Adipose tissue (tissue), 3 donors: ENCODE results near the gene PLK1. TPM values are rescaled to one million over a fixed set of nuclear protein-coding genes. Genes with fewer than 3 reads are reported as not detected.
"Not testable (repeated sequence)": the region's sequence is repeated elsewhere in the genome, so short reads cannot be mapped to it uniquely, and the experiment has no call there.

Experiments
- H3K27ac ChIP-seq: one replicate; pipeline ENCODE4 v1.5.1; 2013; ENCODE audit warnings: low read depth, low read length
- WGBS, 3 donors: extraction: QIAGEN DNeasy Blood & Tissue Kit; methylation state at CpG; one replicate each; pipeline ENCODE4 v1.1.7; 2013; 5-methylcytosine and 5-hydroxymethylcytosine counted together
- polyA plus RNA-seq, 3 donors: library from polyadenylated mRNA; stranded (reverse); fragments of 200-250 nt; gene quantifications; one replicate each; pipeline ENCODE4 v1.2.3, GENCODE V29; 2013
- donor health status: healthy with polysubstance abuse.
- donor health status: Bipolar disorder and iron deficiency.
- donor health status: healthy.

PLK1 gene
- 1 to 10 TPM in 2 of 3 donors, under 1 TPM in 1; 0.76 to 3.3 (median 1.2) TPM for polyA plus RNA-seq

DNA sequence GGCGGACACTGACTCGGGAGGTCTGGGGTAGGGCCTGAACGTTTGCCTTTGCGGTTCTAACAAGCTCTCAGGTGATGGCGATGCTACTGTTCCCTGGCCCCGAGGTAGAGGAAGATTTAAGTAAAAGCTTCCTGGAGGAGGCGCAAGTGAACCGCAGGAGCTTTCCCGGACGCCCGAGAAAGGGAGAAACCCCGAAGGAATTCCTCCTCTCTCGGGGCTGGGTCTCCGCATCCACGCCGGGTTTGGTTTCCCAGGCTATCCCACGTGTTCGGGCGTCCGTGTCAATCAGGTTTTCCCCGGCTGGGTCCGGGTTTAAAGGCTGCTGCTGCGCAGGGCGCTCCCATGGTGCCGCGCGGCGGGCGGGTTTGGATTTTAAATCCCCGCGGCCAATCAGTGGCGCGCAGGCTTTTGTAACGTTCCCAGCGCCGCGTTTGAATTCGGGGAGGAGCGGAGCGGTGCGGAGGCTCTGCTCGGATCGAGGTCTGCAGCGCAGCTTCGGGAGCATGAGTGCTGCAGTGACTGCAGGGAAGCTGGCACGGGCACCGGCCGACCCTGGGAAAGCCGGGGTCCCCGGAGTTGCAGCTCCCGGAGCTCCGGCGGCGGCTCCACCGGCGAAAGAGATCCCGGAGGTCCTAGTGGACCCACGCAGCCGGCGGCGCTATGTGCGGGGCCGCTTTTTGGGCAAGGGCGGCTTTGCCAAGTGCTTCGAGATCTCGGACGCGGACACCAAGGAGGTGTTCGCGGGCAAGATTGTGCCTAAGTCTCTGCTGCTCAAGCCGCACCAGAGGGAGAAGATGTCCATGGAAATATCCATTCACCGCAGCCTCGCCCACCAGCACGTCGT, at the start of gene PLK1:
Gene PLK1 (plus strand): TSS at position 460 of the 844 bp plus-strand sequence. CDS start 44 bp downstream, at position 504.
- WGBS, 3 donors: 1% methylated on average over 75 of the region's 75 CpGs
- H3K27ac ChIP-seq: no peak within 1 kb of the TSS

DNA sequence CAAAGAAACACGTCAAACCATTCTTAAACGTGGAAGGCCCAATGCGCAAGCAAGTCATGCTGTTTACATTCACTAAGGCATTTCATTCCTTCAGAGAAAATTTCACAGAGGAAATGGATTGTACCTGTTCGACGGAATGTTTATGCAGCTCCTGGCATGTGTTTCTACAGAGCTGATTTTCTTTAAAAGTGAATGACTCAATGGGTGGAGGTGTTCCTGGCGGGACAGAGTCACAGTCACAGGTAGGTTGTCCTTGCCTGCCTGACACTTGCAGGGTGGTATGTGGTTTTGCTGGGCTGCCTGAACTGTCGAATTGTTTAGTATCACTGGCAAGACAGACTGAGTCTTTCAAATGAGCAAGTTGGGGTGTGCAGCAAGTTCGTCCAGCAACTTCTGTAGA, 49.2 kb upstream of the PLK1 start:
- H3K27ac ChIP-seq: no peak overlapping the region
- 93 to 97% (median 95%) methylated on average over 8 of the region's 8 CpGs for WGBS, 3 donors

DNA sequence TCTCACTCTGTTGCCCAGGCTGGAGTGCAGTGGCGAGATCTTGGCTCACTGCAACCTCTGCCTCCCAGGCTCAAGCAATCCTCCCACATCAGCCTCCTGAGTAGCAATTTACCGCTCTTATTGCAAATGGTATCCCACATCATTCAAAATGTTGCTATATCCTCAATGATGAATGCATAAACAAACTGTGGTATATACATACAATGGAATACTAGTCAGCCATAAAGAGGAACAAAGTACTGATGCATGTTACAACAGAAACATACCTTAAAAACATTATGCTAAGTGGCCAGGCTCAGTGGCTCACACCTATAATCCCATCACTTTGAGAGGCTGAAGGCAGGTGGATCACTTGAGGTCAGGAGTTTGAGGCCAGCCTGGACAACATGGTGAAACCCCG, 46.8 kb upstream of the PLK1 start:
- WGBS, 3 donors: 97 to 99% (median 97%) methylated on average over 3 of the region's 3 CpGs
- H3K27ac ChIP-seq: not testable (repeated sequence)

DNA sequence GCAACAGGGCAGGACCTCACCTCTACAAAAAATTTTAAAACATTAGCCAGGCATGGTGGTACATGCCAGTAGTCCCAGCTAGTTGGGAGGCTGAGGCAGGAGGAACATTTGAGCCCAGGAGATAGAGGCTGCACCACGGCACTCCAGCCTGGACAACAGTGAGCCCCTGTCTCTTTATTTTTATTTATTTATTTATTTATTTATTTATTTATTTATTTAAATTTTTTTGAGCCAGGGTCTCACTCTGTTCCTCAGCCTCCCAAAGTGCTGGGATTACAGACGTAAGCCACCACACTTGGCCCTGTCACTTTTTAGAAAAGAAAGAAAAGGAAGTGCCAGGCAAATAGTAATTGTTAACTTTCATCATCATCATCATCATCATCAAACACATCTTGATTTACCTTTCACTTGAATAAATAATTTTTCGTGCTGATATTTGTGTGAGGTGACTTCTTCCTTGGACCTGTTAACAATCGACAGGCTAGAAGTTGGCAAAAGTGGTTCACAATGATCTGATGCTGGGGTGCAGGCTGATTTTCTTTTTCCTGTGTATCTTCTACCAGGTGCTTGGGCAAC, 44.1 kb upstream of the PLK1 start:
- 91 to 97% (median 97%) methylated on average over 4 of the region's 4 CpGs for WGBS, 3 donors
- H3K27ac ChIP-seq: no peak overlapping the region

DNA sequence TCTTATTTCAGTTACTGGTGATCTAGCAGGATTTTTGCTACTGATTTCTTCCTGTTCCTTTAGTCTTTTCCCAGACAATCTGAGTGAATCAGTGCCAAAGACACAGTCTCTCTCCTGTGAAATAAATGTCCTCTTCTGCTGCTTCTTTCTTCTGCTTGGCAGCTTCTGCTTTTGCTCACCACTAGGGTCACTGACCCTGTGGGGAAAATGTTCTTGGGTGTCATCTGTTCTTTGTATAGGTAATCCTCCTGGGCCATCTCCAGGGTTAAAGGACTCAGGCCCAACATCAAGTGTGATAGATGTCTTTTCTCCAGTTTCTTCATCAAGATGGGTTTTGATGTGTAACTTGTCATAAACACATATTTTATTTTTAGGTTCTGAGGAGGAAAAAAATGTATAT, 42.7 kb upstream of the PLK1 start:
- no peak overlapping the region for H3K27ac ChIP-seq

DNA sequence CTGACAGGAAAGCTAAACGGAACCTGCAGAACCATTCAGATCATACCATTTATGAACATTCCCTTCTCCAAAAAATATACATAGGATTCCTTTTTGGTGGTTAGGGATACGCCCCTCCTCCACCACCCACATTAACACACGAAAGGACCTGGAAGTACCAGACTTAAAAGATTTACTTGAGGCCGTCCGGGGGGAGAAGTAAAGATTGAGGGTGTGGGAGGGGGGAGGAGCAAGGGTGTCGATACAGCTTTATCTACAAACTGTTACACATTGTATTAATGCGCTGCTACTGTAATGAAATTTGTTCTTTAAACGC, 38.1 kb upstream of the PLK1 start:
- H3K27ac ChIP-seq: no peak overlapping the region
- 0 to 1% (median 1%) methylated on average over 8 of the region's 8 CpGs for WGBS, 3 donors

DNA sequence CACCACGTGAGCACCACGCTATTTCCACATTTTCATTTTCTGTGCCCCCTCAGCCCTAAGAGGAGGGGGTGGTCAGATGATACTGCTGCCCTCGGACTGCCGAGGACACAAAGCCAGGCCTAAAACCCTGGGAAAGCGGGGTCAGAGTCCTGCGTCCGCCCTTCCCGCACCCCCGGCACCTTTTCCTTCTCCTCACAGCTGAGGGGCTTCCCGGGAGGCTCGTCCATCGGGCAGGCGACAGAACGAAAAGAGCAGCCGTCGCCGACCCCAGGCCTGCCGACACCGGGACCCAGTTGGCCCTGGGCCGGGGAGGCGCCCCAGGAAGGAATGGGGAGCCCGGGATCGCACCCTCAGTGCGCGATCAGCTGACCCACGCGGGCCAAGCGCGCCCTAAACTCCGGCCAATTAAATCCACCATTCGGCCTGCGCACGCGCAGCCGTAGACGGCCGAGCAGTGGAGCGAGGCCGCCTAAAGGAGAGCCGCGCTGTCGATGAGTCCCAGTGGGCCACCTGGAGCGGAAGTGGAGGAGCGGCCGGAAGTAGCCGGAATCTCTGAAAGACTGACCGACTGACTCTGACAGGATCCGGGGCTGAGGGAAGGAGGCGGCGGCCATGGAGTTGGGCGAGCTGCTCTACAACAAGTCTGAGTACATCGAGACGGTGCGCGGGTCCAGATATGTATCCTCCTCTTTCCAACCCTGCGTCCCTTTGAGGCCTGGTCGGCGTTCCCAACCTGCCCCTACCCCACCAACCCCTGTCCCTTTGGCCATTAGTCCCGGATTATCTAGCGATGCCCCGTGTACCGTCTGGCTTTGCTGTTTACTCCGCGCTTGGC, 37.5 kb upstream of the PLK1 start, which contains the start of the genes DCTN5 and PALB2:
Gene DCTN5 (plus strand): TSS at position 536 of the 835 bp plus-strand sequence. CDS start 77 bp downstream, at position 613.
Gene PALB2 (minus strand): TSS at position 380 of the 835 bp plus-strand sequence. CDS start 153 bp downstream, at position 227.
- no peak within 1 kb of the TSS for H3K27ac ChIP-seq
- 0% methylated on average over 62 to 64 of the region's 64 CpGs for WGBS, 3 donors

DNA sequence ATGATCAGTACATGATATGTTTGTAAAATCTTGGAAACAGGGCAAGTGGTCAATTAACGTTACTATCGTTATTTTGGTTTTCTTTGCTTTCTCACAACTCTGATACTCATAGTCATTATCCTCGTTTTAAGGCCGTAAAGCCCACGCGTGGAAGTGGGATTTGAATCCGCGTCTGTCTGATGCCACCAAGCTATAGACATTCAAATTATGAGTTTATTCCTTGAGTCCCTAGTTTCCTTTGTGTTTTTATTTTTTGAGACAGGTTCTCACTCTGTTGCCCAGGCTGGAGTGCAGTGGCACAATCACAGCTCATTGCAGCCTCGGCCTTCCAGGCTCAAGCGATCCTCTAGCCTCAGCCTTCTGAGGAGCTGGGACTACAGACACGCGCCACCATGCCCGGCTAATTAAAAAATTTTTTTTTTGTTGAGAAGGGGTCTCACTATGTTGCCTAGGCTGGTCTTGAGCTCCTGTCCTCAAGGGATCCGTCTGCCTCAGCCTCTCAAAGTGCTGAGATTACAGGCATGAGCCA, 36.4 kb upstream of the PLK1 start:
- H3K27ac ChIP-seq: no peak overlapping the region
- WGBS, 3 donors: 65 to 76% (median 69%) methylated on average over 14 of the region's 14 CpGs

DNA sequence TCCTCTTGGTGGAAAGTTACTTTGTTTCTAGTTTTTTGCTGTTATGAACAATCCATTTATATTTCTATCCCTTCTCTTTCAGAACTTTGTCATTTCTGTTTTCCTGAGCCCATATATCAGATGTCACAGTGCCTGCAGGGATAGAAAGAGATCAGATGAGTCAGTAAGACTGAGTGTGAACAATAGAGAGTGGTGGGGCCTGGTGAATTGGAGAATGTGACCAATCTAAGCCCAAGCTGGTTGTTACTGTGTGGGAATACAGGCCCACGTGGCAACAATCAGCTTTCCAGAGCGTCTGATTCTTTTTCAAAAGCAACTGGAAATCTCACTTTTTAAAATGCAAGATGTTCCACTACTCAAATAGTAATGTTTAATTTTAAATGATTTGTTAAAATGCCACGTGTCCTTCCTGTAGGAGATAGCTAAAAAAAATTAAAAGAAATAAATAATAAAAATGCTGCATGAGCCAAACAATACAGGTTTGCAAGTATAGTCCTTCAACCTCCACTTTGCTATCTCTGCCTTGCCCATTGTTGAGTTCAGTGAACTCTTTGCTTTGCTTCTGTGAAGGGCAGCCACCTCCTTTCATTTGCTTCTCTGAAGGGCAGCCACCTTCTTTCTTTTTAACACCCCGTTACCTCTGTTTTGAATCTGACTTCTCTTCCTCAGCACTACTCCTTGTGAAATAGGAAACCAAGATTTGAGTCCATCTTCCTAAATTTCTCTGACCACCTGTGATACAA, 27.8 kb upstream of the PLK1 start:
- WGBS, 3 donors: 83 to 86% (median 83%) methylated on average over 4 of the region's 4 CpGs

DNA sequence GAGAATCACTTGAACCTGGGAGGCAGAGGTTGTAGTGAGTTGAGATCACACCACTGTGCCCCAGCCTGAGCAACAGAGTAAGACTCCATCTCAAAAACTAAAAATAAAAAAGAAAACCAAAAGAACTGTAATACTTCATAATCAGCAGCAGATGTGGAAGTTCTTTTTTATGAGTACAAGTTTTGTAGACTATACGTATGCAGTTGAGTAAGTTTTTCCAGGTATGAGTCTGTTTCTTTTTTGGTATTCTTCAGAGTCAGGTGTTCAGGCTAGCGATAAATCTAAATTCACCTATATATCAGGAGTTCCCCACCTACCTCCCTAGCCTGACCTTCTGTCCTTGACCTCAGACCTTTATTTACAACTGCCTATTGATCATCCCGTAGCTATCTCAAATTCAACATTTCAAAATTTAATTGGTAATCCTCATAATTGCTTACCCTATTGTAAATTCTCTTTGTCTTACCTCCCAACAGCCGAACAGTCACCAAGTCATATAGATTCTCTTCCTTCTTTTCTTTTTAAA, 26.7 kb upstream of the PLK1 start:
- no peak overlapping the region for H3K27ac ChIP-seq
- 88 to 95% (median 91%) methylated on average over 4 of the region's 4 CpGs for WGBS, 3 donors

More for the DNA sequence above, 27.8 kb upstream of the PLK1 start:
- no peak overlapping the region for H3K27ac ChIP-seq

DNA sequence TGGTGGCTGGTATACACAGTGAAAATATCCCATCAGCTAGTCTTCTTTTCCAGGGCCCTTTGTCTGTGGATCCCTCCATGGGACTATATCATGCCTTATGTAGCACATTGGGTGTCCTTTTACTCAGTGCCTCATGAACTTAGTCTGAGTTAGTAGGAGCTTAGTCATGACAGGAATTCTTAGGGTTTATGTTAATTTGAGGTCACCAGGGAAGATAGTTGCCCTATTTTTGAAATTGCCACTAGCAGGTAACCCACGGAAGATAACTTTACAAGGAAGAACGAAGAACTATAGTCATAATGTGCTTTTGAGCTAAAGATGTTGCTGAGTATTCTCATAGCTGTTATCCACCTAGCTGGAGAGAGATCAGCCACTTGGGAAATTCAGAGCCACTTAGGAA, 14.8 kb upstream of the PLK1 start:
- WGBS, 3 donors: 92 to 95% (median 94%) methylated on average over 2 of the region's 2 CpGs
- no peak overlapping the region for H3K27ac ChIP-seq

DNA sequence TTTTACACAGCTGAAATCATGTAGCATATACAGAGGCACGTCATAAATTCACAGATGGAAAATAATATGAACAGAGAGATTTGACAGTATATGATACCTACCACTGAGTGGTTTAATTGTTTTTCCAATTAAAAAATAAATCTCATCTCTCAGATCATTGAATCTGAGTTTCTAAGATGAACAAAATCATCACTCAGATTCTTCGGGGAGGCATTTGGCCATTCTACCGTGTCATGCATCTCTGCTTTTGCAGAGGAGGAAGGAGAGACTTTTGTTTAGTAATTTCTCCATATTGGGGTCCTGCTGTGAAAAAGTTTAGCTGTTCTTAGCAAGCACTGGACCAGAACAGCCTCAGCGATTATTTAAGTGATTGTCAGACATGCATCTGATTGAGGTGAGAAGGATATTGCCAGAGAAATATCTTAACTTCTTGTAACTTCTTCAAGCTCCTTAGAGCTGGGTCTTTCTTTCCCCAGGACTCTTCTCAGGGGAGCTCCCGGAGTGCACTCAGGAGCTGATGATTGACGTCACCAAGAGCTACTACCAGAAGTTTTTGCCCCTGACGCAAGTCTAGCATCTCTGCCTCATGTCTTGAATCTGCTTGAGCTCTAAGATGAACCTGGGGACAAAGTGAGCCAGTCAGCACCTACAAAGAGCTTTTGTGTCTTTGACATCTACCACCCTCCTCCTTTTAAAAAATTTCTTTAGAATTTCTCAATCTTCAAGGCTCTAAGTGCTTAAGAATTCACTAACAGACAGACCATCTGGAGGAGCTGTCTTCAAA, 11.9 kb upstream of the PLK1 start:
- H3K27ac ChIP-seq: no peak overlapping the region
- WGBS, 3 donors: 93 to 96% (median 96%) methylated on average over 7 of the region's 7 CpGs

DNA sequence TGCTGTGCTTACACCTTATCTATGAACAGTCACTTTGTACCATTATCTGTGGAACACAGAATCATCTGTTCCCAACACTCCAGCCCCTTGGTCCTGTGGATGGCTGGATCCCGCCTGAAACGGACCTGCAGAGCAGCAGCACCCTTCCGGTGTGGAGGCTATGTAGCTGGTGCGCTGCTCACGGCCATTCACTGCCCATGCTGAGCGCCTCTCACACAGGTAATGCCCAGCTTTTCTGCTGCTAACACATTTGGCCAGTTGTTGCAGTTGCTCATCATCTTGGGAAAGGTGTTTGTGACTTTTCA, 11.4 kb upstream of the PLK1 start:
- H3K27ac ChIP-seq: no peak overlapping the region
- 96 to 97% (median 96%) methylated on average over 6 of the region's 6 CpGs for WGBS, 3 donors

DNA sequence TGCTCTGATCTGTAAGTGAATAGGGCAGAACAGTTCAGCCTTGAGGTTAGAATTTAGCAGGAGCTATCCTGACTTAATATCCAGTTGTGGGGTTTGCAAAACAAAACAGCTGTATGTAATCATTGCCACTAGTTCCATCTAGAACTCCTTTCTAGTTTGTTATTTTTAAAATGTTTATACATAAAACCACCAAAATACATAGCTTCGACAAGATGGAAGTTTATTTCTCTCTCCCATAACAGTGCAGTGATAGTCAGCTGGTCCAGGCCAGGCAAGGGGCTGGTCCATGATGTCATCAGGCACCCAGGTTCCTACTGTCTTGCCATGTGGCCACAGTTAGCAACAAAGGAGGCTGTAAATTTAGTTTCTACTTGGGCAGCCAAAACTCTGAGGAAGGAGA, 10.5 kb upstream of the PLK1 start:
- WGBS, 3 donors: 88 to 92% (median 88%) methylated on average over 1 of the region's 1 CpG
- H3K27ac ChIP-seq: no peak overlapping the region

DNA sequence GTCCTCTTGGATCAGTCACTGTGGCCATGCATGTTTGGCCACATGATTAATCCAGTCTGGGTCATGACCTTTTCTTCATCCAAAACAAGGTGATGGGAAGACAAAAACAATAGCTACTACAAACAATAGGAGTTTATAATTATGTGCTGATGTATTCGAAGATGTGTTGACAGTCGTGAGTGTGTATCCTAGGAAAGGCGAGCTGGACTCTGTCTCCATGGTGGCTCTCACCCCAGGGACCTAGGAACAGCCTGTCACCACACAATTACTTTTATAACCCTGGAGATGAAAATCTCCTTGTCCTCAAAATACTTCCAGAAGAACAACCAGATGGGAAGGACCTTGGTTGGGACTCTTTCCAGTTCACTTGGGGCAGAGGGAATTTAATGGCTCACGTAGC, 9.8 kb upstream of the PLK1 start:
- H3K27ac ChIP-seq: no peak overlapping the region
- 87 to 96% (median 90%) methylated on average over 4 of the region's 4 CpGs for WGBS, 3 donors

DNA sequence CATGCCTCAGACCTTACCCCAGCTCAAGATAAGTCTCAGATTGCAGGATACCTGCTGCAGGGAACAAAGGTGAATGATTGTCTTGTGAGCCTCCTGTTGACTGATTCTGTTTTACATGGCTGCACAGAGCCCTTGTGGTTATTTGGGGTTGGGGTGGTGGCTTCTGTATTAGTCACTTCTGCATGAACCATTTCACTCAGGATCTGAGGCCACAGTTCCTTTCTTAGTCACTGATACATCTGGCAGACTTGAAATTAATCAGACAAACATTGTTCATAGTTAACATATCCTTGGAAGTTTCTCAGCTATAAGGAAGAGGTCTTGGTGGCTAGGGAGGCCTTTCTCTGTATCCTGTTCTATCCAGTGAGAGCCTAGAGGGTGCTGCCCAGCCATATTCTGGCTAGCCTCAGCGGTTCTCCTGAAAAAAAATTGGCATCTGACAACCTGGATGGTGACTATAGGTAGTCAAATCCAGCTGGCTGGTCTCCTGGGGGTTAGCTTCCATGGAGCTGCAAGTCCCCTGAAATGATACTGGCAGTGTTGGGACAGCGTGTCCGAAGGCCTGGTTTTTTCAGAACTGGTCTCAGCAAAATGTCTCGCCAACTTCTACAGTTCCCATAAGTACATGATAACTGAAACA, 8.4 kb upstream of the PLK1 start:
- WGBS, 3 donors: 91 to 97% (median 94%) methylated on average over 4 of the region's 4 CpGs
- no peak overlapping the region for H3K27ac ChIP-seq

DNA sequence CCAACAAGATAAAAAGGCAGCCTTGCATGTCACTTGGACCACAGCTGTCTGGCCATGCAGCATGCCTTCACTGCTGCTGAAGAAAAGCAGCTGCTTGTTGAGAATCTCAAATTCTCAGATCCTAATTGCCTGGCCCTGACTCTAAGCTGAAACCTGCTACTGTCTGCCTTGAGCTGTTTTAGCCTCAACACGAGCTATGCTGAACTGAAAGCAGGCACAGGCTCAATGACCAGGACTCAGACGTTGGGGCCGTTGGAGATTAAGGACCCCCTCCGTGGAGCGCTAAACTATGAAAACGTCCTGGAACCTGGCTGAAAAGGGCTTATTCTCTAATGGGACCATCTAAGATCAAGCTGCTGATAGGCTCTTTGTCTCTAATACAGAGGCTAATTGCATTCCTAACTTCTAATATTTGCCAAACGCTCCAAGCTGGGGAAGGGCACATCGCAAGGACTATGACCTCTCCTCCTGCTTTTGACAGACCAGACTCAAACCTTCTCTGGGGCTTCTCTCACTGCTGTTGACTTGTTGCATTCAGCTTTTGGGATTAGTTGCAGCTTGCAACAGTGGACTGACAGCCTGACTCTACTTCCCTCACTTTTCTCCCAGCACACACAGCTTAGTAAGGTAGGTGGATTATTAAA, 4.6 kb upstream of the PLK1 start:
- 75 to 84% (median 82%) methylated on average over 8 of the region's 8 CpGs for WGBS, 3 donors
- H3K27ac ChIP-seq: no peak overlapping the region
